Coronary artery (tissue), 2 donors: ENCODE measurements around the gene TMEM151A.

Experiments
- DNase-seq: peaks from one replicate; pipeline ENCODE4 v3.0.0-alpha.2; 2017; ENCODE audit warnings: low spot score
- H3K27ac ChIP-seq, 2 donors: fragments of 200-600 bp; sonication (generic); one replicate each; pipeline ENCODE4 v1.5.1; 2016 to 2019
- H3K4me3 ChIP-seq: fragments of 200-600 bp; sonication (generic); 2 replicates; pipeline ENCODE4 v1.5.1; 2016; ENCODE audit warnings: mild to moderate bottlenecking, moderate library complexity
- CTCF ChIP-seq: fragments of 200-600 bp; sonication (generic); IDR thresholded peaks from one replicate; pipeline ENCODE4 v1.5.1; 2019; ENCODE audit warnings: antibody characterized with exemption

Gene TMEM151A

DNA sequence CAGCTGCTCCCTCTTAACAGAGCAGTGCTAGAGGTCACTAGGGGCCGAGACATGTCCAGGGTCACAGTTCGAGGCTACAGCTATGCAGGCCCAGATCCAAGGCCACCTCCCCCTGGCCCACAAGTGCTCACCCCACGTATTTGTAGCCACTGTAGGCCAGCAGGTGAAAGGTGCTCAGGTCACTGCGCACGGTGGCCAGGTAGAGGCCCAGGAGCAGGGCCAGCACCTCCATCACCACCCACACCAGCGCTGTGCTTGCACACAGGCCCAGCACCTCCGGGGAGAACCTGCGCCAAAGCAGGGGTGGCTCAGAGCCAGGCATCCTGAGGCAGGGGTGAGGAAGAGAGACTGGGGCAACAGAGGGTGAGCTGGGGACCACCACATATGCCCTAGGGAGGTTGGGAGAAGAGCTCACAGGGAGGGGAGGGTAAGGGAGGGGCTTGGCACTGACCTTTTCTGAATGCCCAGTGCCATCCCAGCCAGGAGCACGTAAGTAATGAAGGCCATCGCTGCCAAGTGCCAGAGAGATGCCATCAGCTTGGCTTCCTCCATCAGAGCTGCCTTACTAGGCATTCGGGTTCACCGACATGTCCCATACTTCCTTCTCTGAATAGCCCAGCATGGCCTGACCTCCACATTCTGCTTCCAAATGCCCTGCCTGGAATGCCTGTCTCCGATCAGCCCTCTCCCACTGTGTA, 6.3 kb upstream of the TMEM151A start:
- no peak for TF ChIP-seq CTCF
- Histone ChIP-seq H3K4me3 (no peak overlapping the region), H3K27ac (no peak overlapping the region)
- no peak for DNase-seq

DNA sequence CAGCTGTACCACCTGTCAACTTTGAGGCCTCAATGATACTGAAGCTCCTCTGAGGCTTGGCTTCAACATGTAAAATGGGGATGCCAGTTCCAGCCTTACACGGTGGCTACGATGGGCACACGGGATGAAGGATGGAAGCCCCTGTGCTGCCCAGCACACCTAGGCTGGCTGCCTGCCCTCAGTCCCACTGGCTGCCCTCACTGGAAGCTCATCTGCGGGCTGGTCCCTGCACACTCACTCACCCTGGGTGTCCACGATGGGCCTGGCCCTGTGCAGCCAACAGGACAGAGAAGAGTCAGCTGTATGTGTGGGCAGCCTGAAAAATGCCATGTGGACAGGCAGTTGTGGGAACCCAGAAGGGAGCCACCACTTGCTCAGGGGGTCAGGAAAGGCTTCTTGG, 5.0 kb upstream of the TMEM151A start:
- TF ChIP-seq CTCF = no peak
- H3K27ac ChIP-seq = no peak overlapping the region
- no peak for DNase-seq
- H3K4me3 ChIP-seq = no peak overlapping the region

DNA sequence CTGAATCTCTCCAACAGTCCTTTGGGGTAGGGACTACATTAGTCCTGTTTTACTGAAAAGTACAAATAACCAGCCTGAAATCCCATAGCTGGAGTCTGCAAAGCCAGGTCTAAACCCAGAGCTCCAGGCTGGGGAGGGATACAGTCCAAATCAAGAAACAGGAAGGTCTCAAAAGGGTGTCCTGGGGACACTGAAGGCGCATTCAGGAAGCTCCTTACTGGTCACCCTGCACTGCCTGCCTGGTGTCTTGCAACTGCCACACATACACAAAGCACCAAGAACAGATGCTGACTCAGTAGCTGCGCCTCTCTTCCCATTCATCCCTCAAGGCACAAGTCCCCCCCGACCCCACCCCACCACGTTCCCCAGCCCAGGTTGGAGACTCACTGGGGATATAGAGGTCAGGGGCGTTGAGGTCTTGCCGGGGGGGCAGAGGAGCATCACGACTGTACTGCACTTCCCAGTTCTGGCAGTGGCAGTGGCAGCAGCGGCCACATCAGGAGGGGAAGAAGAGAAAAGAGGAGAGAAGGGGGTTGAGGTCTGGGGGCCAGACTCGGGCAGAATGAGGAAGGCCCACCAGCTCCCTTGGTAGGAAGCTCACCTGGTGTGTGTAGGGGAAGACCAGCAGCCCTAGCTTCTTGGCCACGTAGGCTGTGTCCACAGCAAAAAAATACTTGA, 4.3 kb upstream of the TMEM151A start:
- no peak for TF ChIP-seq CTCF
- H3K4me3 ChIP-seq = peak overlapping the region; percentile 87
- peak overlapping the region in 1 of 2 donors; percentile 96 for H3K27ac ChIP-seq
- no peak for DNase-seq

DNA sequence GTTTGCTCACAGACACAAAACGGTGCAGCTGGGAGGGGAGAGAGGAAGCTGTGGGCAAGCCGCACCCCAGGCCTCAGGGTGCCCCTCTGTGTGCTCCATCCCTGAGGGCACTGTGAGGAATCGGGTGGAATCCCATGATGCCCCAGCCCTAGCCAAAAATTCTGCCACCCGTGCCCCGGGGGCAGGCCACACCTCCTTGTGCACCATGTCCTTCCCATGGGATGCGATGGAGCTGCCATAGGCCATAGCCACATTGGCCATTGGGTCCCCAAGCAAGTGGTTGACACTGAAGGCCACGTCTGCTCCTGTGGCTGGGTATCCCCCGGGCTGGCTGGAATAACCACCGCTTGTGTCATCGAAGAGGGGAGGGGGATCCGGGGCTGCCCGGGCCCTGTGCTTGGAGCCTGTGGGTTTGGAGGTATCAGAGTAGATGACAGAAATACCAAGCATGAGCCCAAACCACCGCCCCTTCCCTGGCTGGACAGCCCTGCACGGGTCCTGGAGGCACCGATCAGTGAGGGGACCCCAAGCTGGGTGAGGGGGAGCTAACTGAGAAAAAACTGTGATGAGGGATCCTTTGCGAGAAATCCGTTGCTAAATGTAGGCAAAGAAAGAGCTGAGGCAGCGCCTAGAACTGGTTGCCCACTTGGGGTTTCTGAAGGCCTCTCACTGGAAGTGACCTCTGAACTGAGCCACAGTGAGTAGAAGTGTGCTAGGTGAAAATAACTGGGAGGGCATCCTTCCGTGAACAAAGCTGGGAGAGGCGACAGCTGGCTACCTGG, 3.6 kb upstream of the TMEM151A start:
- TF ChIP-seq CTCF = no peak

GRCh38 chr11:66288671-66289547, 2.8 kb upstream of the TMEM151A start, which contains the start of gene YIF1A:
TSS of gene YIF1A (minus strand) at chr11:66289143. CDS start at chr11:66288985, 158 bp downstream.
- no peak for TF ChIP-seq CTCF
- peak; percentile 99 for DNase-seq
- H3K27ac ChIP-seq = peak within 1 kb of the TSS; percentile 92 to 96
- peak within 1 kb of the TSS; percentile 87 for H3K4me3 ChIP-seq

More for the DNA sequence above, 3.6 kb upstream of the TMEM151A start:
- DNase-seq = no peak
- H3K4me3 ChIP-seq = peak overlapping the region; percentile 87
- peak overlapping the region; percentile 92 to 96 for H3K27ac ChIP-seq

DNA sequence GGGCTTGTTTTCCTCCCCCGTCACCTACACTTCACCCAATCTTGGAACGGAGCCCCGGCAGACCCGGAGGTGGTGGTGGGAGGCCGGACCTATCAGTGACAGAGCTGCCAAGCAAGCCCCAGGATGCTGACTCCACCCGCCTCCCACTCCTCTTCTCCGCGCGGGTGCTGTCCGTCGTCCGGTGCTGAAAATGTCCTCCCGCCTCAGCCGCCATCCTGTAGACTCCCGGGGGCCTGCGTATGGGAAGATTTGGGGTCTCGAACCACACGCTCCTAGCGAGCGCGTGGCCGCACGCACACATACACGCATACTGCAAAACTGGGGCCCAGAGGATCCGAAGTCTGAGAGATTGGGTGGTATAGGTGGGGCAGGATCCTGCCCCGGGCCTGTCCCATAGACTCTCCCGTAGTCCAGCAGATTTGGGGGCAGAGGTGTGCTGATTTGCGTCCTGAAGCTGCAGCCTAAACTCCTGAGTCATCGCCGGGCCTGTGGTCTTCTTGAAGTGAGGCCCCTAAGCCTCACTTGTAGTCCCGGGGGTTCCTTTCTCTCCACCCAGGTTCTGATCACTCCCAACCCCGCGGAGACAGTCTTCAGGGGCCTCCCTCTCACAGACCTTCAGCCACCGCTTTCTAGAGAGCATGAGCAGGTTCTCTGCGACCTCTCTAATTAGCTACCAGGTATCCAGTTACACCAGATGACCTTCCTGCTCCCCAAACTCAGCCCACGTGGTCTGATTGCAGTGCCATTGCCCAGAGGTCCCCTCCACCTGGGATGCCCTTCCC, 2.0 kb upstream of the TMEM151A start:
- Histone ChIP-seq H3K4me3 (peak overlapping the region; percentile 87), H3K27ac (peak overlapping the region; percentile 62 to 96)
- DNase-seq = peak; percentile 87
- no peak for TF ChIP-seq CTCF
